HG03103 (cell line): ENCODE results near the gene LHFPL6.

Experiments used
- ATAC-seq: cut with Tn5 transposase; IDR thresholded peaks from one replicate; pipeline ENCODE4 v1.9.1; 2021; ENCODE audit warnings: low read depth; ENCODE audit not compliant: unreplicated experiment

The LHFPL6 gene

DNA sequence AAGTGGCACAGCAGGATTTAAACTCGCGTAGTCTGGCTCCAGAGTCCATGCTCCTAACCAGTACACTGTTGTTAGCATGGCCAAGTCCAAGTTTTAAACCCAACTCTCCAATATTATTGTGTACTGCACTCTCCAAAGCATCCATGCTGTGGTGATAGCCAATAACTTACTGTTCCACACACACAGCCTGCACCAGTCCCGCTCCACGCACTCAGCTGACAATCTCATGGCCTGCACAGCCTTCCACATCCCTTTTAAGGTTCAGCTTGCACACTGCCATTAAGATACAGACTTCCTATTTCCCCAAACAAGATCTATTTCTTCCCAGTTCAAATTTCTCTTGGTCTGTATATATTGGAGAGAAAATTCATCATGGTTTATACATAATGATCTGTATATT, 80.7 kb downstream of the LHFPL6 start:
- ATAC-seq, result no peak

DNA sequence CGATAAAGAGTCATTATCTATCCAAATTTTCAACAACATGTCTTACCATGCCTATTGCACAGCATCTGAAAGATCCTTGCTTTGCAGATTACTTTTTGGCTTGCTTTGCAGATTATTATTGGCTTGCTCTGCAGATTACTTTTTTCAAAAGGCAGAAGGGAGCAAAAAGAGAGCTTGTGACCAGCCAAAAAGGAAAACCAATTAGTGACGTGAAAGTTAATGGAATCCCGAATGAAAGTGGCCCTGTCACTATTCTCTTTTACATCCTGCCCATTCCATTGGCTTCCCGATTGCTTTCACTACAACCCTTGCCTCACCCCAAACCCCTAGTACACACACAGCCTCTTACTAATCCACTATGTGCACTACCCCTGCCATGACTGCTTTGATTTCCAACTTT, 81.3 kb downstream of the LHFPL6 start:
- ATAC-seq, result no peak

GRCh38 chr13:39516096-39516495, 86.9 kb downstream of the LHFPL6 start:
- no peak for ATAC-seq

GRCh38 chr13:39515224-39515714, 87.7 kb downstream of the LHFPL6 start:
- no peak for ATAC-seq

- ATAC-seq, result no peak
Observed at GRCh38 chr13:39512687-39513086, 90.3 kb downstream of the LHFPL6 start.

- ATAC-seq, result no peak
Observed at GRCh38 chr13:39510316-39510695, 92.7 kb downstream of the LHFPL6 start.

GRCh38 chr13:39509616-39510315, 93.2 kb downstream of the LHFPL6 start:
- no peak for ATAC-seq

DNA sequence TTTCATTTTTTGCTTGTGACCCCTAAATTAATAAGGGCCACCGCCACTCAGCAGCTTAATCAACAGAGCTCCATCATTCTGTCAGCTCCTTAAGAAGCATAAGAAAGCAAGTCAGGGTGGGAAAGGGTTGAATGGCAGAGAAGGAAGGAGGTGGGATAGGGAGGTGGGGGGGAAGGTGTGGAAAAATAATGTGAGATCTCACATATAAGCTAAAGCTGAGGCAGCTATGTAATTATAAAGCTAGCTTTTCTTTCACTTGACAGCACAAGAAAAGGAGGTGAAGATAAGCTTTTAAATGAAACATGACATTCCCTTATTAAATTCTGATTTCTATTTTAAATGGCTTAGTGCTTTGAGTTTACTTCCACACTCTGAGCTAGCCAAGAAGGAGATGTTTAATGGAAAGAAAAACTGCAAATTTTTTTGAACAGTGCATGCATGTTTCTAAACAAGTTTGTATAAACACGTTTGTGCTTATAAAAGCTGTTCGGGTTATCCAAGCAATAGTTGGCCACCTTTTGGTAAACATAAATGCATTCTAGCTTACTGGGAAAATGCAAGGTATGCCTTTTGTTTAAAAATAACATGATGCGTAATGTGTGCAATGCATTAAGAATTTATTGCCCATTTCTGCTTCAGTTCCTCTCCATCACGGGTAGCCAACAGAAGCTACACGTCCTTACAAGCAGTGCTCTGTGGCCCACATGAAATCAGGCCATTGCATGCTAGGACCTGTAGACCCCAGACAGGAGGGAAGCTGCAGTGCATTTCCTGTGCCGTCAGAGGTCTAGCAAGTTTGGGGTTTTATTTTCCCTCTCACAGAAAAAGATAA, 96.2 kb downstream of the LHFPL6 start:
- no peak for ATAC-seq

- no peak for ATAC-seq
Observed at GRCh38 chr13:39505151-39505550, 97.8 kb downstream of the LHFPL6 start.

GRCh38 chr13:39503048-39503447, 99.9 kb downstream of the LHFPL6 start:
- ATAC-seq, result no peak

DNA sequence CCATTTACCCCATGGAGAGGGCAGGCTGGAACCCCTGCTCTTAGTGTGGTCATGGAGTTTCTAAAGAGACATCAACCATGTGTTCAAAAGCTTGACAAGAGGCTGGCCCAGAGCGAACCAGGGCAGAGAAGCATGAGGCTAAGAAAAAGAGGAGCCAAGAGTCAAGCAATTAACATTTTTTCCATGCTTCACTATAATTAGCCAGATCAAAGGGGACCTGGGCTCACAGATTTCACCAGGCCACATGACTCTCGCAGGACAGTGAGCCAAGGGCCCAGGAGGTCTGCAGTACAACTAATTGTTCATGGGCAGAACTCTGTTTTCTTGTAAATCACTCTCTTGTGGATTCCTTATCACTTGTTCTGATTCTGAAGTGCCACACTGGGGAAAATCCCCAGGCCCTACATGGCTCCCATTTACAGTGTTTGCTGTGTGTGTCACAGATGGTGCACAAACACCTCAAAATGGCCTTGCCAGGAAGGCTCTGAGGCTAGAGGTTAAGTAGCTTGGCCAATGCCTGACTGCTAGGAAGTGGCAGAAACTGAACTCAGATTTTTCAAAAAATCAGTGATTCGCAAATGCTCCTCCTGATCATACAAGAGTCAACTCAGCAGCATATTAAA, 101.2 kb downstream of the LHFPL6 start:
- ATAC-seq, result no peak

DNA sequence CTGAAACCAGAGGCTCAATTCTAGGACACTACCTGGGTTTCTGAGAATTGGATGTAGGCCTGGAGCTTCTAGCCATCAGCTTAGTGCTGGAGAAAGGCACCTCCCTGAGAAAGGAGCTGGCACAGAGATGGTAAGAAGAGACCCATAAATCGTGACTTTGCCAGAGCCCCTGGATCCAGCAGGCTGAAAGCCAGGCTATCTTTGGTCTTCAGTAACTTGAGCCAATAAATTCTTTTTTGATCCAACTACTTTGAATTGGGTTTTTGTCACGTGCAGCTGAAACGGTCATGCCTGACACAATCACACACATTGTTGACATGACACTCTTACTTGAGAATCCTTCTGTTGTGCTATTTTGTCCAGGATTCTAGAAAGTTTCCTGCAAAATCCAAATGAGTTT, 103.4 kb downstream of the LHFPL6 start:
- ATAC-seq, result no peak

DNA sequence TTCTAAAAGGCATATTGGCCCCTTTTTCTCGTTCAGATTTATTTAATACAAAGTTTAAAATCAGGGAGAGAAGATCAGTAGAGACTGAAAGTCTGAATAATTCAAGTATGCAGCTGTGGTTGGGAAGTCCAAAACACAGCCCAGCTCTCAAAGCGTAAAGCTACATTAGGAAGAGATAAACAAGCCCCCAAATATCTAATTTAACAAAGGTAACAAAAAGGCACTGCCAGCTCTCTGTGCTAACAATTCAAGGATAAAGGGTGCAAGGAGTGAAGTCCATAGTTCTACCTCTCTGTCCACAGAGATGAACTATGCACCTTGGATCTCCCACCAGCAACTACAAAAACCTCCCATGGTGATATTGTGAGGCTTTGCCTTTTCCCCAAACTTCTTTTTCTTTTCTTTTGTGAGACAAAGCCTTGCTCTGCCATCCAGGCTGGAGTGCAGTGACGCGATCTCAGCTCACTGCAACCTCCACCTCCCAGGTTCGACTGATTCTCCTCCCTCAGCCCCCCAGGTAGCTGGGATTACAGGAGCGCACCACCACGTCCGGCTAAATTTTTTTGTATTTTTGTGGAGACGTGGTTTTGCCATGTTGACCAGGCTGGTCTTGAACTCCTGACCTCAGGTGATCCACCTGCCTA, 104.4 kb downstream of the LHFPL6 start:
- no peak for ATAC-seq

DNA sequence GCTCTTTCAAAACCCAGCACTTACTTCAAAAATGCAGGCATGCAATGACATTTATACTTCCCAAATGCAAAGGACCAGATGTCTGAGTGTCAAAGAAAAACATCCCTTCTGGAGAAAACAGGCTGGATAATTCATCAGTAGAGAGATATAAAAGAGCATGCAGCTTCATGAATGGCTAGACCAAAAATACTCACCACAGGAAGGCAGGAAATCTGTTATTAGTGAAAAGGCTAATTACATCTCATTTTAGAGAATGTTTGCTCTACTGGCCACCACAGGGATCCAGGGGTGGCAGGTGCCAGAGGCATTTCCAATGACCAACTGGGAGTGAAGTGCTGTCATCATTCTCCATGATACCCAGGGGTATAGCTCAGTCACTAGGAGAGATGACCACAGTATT, 106.5 kb downstream of the LHFPL6 start:
- ATAC-seq, result no peak

DNA sequence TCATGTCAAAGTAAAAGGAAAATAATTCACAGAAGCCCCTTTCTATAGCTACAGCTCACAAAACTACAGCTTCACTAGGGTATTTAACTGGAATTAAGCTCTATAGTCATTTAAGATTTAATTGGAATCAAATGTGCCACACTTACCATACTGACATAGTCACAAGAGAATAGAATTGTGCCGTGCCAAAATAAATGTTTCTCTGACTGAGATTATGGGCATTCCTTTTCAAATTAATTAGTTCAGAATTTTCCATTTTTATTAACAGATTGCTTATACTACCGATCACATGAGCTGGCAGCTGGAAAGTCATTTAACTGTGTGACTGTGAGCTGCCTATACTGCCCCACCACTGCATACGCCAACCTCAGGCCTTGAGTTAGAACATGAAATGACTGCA, 108.4 kb downstream of the LHFPL6 start:
- no peak for ATAC-seq

DNA sequence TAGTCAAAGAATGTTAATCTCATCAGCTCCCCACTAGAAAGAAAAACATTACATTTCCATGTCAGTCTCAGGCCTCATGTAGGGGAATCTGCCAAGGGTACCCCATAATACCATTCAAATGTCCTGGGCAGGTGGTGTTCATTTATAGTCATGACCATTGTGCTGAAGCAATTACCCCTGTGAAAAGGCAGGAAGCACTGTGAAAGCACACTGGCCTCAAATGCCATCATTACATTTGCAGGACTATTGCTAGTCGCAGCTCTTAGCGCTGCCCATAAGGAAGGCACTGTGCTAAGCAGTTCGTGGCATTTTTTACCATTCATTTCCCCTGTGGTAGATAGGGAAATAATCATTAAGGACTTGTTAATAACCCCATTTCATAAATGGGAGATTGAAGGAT, 109.0 kb downstream of the LHFPL6 start:
- ATAC-seq, result no peak

GRCh38 chr13:39490136-39490535, 112.9 kb downstream of the LHFPL6 start:
- ATAC-seq, result no peak

- no peak for ATAC-seq
Observed at GRCh38 chr13:39486758-39487157, 116.2 kb downstream of the LHFPL6 start.

GRCh38 chr13:39485314-39485700, 117.7 kb downstream of the LHFPL6 start:
- ATAC-seq, result no peak

GRCh38 chr13:39484506-39485313, 118.3 kb downstream of the LHFPL6 start:
- no peak for ATAC-seq
